WTC11 (cell line): ENCODE measurements around the gene SLC1A3. TPM values are rescaled to one million over a fixed set of nuclear protein-coding genes. Genes with fewer than 3 reads are reported as not detected.

Source experiments
- ATAC-seq: fragments of 200-7000 bp; cut with Tn5 transposase; 2 replicates; pipeline ENCODE4 v1.10.0; 2021; ENCODE audit warnings: mild to moderate bottlenecking, moderate library complexity
- CTCF ChIA-PET: fragments of 300-600 bp; sonication (Branson Sonifier 250); formaldehyde crosslinking; loops from one replicate; lab custom pipeline; 2021; ENCODE audit warnings: antibody characterized with exemption; lab: Charles Lee
- POLR2A ChIA-PET: fragments of 350-600 bp; sonication (Branson Sonifier 250); formaldehyde crosslinking; loops from one replicate; lab custom pipeline; 2021; ENCODE audit warnings: antibody characterized with exemption; lab: Charles Lee
- DNase-seq: peaks from one replicate; pipeline ENCODE4 v3.0.0; 2021; ENCODE audit warnings: low spot score
- H3K27ac Mint-ChIP-seq: 2 replicates; pipeline ENCODE4 v1.8.0; 2021; ENCODE audit warnings: mixed read lengths
- H3K27me3 Mint-ChIP-seq: 2 replicates; pipeline ENCODE4 v1.8.0; 2021; ENCODE audit warnings: low read depth, mild to moderate bottlenecking, moderate library complexity, mixed read lengths
- H3K36me3 Mint-ChIP-seq: 2 replicates; pipeline ENCODE4 v1.8.0; 2021; ENCODE audit warnings: mixed read lengths
- H3K4me1 Mint-ChIP-seq: 2 replicates; pipeline ENCODE4 v1.8.0; 2022; ENCODE audit warnings: mixed read lengths
- H3K4me3 Mint-ChIP-seq: 2 replicates; pipeline ENCODE4 v1.8.0; 2021; ENCODE audit warnings: mild to moderate bottlenecking, moderate library complexity, mixed read lengths
- H3K9me3 Mint-ChIP-seq: 2 replicates; pipeline ENCODE4 v1.8.0; 2021; ENCODE audit warnings: mixed read lengths
- CBFB ChIP-seq: sonication (generic); formaldehyde crosslinking; IDR thresholded peaks from 2 replicates; pipeline ENCODE4 v1.8.1; 2022; ENCODE audit warnings: mild to moderate bottlenecking, low read depth, missing genetic modification reagents
- CTCF ChIP-seq: fragments of 200-600 bp; IDR thresholded peaks from 2 replicates; pipeline ENCODE4 v1.8.0; 2022; ENCODE audit warnings: antibody characterized with exemption
- ESRRA ChIP-seq: sonication (generic); formaldehyde crosslinking; IDR thresholded peaks from 2 replicates; pipeline ENCODE4 v1.8.1; 2022; ENCODE audit warnings: mild to moderate bottlenecking, missing genetic modification reagents, borderline replicate concordance
- FOXJ3 ChIP-seq: sonication (generic); formaldehyde crosslinking; IDR thresholded peaks from 2 replicates; pipeline ENCODE4 v1.9.0; 2021; ENCODE audit warnings: missing genetic modification reagents, mild to moderate bottlenecking, borderline replicate concordance
- GRHL2 ChIP-seq: fragments of 250-450 bp; sonication (Bioruptor Pico); IDR thresholded peaks from 2 replicates; pipeline ENCODE4 v1.8.0; 2022; ENCODE audit warnings: mild to moderate bottlenecking, moderate library complexity; ENCODE audit not compliant: insufficient replicate concordance, severe bottlenecking
- IRF1 ChIP-seq: sonication (generic); formaldehyde crosslinking; IDR thresholded peaks from 2 replicates; pipeline ENCODE4 v1.8.0; 2023; ENCODE audit warnings: missing genetic modification reagents
- MYBL2 ChIP-seq: sonication (generic); formaldehyde crosslinking; IDR thresholded peaks from 2 replicates; pipeline ENCODE4 v1.8.1; 2023; ENCODE audit warnings: mild to moderate bottlenecking, moderate library complexity, missing genetic modification reagents
- PRRX2 ChIP-seq: fragments of 250-450 bp; sonication (Bioruptor Pico); IDR thresholded peaks from 2 replicates; pipeline ENCODE4 v1.8.0; 2021; ENCODE audit warnings: mild to moderate bottlenecking
- TCF7 ChIP-seq: sonication (generic); formaldehyde crosslinking; IDR thresholded peaks from 2 replicates; pipeline ENCODE4 v1.8.0; 2022; ENCODE audit warnings: mild to moderate bottlenecking, low read depth, missing genetic modification reagents, moderate library complexity
- TP53 ChIP-seq: sonication (generic); formaldehyde crosslinking; IDR thresholded peaks from 2 replicates; pipeline ENCODE4 v1.8.1; 2023; ENCODE audit warnings: mild to moderate bottlenecking, missing genetic modification reagents
- ZNF121 ChIP-seq: sonication (generic); formaldehyde crosslinking; IDR thresholded peaks from 2 replicates; pipeline ENCODE4 v1.8.0; 2023; ENCODE audit warnings: missing genetic modification reagents
- ZNF317 ChIP-seq: sonication (generic); formaldehyde crosslinking; IDR thresholded peaks from 2 replicates; pipeline ENCODE4 v1.8.1; 2023; ENCODE audit warnings: low read depth, mild to moderate bottlenecking, moderate library complexity, missing genetic modification reagents, borderline replicate concordance
- ZNF416 ChIP-seq: fragments of 250-450 bp; sonication (Bioruptor Pico); IDR thresholded peaks from 2 replicates; pipeline ENCODE4 v1.9.0; 2021; ENCODE audit warnings: mild to moderate bottlenecking, inconsistent platforms
- ZNF423 ChIP-seq: fragments of 250-450 bp; sonication (Bioruptor Pico); IDR thresholded peaks from 2 replicates; pipeline ENCODE4 v2.1.2; 2022; ENCODE audit warnings: mild to moderate bottlenecking, moderate library complexity
- ZNF671 ChIP-seq: fragments of 250-450 bp; sonication (Bioruptor Pico); IDR thresholded peaks from 2 replicates; pipeline ENCODE4 v1.8.0; 2021; ENCODE audit warnings: mild to moderate bottlenecking
- total RNA-seq: library from RNA; stranded (reverse); gene quantifications from 3 replicates; pipeline ENCODE4 v1.2.3, GENCODE V29; 2021
- TF ChIP-seq, protein P1 (sequence below): sonication (generic); formaldehyde crosslinking; conservative IDR thresholded peaks from 2 replicates; pipeline ENCODE4 v1.8.1; 2023; ENCODE audit warnings: mild to moderate bottlenecking, low read depth, missing genetic modification reagents, moderate library complexity
- TF ChIP-seq, protein P2 (sequence below): sonication (generic); formaldehyde crosslinking; IDR thresholded peaks from 2 replicates; pipeline ENCODE4 v1.8.1; 2023; ENCODE audit warnings: mild to moderate bottlenecking, missing genetic modification reagents
- TF ChIP-seq, protein P3 (sequence below): sonication (generic); formaldehyde crosslinking; IDR thresholded peaks from 2 replicates; pipeline ENCODE4 v1.8.0; 2023; ENCODE audit warnings: missing genetic modification reagents, mild to moderate bottlenecking, borderline replicate concordance

The SLC1A3 gene
- total RNA-seq, 1 experiment from 2014 or later: 77.9 TPM

DNA sequence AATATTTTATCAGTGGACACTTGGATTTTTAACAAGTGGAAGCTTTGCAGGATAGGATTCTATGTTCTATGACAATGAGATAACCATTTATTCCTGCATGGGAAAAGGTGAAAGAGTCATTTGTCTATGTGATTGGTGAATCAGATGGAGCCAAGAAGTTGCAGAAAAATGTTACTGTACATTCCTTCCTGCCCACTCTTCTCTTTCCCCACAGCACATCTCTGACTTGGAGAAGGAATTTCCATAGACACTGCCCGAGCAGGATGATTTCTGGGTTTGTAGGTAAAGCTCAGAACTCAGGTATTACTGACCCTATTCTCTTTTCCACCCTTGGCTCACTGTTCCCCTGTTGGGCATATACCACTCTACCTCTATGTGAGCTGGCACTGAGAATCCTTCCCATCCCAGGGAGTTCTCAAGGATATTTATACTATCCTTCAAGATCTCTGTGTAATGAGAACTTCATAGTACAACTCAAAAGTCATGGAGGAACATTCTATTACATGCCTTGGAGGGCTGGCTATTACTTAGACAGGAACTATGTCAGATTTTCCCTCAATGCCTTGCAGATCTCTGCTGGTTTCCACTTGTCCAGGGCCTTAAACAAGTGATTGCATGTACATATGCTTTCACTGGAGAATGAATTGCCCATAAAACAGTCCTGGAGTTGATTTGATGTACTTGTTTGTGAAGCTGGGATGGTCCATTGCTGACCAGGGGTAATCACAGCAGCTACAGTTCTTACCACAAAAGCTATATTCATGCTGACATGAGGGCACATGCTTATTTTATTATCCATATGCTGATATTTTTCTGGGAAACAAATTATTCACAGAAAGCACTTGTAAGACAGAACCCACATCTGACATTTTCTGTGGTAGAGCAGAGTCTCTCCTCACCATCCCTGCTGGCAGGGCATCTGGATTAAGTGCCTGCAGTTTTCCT lies 24.1 kb downstream of the SLC1A3 start (continued):
- TF ChIP-seq, protein P1, sequence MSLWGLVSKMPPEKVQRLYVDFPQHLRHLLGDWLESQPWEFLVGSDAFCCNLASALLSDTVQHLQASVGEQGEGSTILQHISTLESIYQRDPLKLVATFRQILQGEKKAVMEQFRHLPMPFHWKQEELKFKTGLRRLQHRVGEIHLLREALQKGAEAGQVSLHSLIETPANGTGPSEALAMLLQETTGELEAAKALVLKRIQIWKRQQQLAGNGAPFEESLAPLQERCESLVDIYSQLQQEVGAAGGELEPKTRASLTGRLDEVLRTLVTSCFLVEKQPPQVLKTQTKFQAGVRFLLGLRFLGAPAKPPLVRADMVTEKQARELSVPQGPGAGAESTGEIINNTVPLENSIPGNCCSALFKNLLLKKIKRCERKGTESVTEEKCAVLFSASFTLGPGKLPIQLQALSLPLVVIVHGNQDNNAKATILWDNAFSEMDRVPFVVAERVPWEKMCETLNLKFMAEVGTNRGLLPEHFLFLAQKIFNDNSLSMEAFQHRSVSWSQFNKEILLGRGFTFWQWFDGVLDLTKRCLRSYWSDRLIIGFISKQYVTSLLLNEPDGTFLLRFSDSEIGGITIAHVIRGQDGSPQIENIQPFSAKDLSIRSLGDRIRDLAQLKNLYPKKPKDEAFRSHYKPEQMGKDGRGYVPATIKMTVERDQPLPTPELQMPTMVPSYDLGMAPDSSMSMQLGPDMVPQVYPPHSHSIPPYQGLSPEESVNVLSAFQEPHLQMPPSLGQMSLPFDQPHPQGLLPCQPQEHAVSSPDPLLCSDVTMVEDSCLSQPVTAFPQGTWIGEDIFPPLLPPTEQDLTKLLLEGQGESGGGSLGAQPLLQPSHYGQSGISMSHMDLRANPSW (CRISPR knock-in tag): no peak
- TF ChIP-seq, protein P2, sequence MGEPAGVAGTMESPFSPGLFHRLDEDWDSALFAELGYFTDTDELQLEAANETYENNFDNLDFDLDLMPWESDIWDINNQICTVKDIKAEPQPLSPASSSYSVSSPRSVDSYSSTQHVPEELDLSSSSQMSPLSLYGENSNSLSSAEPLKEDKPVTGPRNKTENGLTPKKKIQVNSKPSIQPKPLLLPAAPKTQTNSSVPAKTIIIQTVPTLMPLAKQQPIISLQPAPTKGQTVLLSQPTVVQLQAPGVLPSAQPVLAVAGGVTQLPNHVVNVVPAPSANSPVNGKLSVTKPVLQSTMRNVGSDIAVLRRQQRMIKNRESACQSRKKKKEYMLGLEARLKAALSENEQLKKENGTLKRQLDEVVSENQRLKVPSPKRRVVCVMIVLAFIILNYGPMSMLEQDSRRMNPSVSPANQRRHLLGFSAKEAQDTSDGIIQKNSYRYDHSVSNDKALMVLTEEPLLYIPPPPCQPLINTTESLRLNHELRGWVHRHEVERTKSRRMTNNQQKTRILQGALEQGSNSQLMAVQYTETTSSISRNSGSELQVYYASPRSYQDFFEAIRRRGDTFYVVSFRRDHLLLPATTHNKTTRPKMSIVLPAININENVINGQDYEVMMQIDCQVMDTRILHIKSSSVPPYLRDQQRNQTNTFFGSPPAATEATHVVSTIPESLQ: no peak
- no peak for TF ChIP-seq ZNF121
- no peak for TF ChIP-seq FOXJ3 (CRISPR knock-in tag)
- TF ChIP-seq ZNF423: no peak
- TF ChIP-seq TP53 (CRISPR knock-in tag): no peak
- TF ChIP-seq TCF7 (CRISPR knock-in tag): no peak
- no peak for TF ChIP-seq ZNF416 (CRISPR knock-in tag)
- TF ChIP-seq MYBL2 (CRISPR knock-in tag): no peak
- TF ChIP-seq GRHL2 (CRISPR knock-in tag): no peak
- TF ChIP-seq CTCF: no peak

GRCh38 chr5:36631154-36631553 lies 24.7 kb downstream of the SLC1A3 start:
- no peak for DNase-seq

GRCh38 chr5:36631620-36632362 lies 25.4 kb downstream of the SLC1A3 start:
- no peak for ATAC-seq
- CTCF ChIA-PET: no interaction called here
- Mint-ChIP-seq H3K27ac (no peak overlapping the region; the same call in 1 of the 2 replicates), H3K36me3 (peaks cover 57% of the 10 kb centered on the region), H3K9me3 (no peaks in the 10 kb centered on the region), H3K4me1 (peaks cover 15% of the 10 kb centered on the region), H3K4me3 (no peak overlapping the region), H3K27me3 (no peaks in the 10 kb centered on the region)
- DNase-seq: no peak
- POLR2A ChIA-PET: no interaction called here
- TF ChIP-seq PRRX2 (CRISPR knock-in tag): no peak
- TF ChIP-seq, protein P3, sequence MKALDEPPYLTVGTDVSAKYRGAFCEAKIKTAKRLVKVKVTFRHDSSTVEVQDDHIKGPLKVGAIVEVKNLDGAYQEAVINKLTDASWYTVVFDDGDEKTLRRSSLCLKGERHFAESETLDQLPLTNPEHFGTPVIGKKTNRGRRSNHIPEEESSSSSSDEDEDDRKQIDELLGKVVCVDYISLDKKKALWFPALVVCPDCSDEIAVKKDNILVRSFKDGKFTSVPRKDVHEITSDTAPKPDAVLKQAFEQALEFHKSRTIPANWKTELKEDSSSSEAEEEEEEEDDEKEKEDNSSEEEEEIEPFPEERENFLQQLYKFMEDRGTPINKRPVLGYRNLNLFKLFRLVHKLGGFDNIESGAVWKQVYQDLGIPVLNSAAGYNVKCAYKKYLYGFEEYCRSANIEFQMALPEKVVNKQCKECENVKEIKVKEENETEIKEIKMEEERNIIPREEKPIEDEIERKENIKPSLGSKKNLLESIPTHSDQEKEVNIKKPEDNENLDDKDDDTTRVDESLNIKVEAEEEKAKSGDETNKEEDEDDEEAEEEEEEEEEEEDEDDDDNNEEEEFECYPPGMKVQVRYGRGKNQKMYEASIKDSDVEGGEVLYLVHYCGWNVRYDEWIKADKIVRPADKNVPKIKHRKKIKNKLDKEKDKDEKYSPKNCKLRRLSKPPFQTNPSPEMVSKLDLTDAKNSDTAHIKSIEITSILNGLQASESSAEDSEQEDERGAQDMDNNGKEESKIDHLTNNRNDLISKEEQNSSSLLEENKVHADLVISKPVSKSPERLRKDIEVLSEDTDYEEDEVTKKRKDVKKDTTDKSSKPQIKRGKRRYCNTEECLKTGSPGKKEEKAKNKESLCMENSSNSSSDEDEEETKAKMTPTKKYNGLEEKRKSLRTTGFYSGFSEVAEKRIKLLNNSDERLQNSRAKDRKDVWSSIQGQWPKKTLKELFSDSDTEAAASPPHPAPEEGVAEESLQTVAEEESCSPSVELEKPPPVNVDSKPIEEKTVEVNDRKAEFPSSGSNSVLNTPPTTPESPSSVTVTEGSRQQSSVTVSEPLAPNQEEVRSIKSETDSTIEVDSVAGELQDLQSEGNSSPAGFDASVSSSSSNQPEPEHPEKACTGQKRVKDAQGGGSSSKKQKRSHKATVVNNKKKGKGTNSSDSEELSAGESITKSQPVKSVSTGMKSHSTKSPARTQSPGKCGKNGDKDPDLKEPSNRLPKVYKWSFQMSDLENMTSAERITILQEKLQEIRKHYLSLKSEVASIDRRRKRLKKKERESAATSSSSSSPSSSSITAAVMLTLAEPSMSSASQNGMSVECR (CRISPR knock-in tag): no peak
- no peak for TF ChIP-seq GRHL2 (CRISPR knock-in tag)
- TF ChIP-seq ZNF317 (CRISPR knock-in tag): no peak
- TF ChIP-seq ESRRA (CRISPR knock-in tag): no peak

More at GRCh38 chr5:36631154-36631553, 24.7 kb downstream of the SLC1A3 start:
- ChIA-PET POLR2A (no interaction called here), CTCF (no interaction called here)
- no peak for ATAC-seq
- no peak overlapping the region for H3K4me3 Mint-ChIP-seq
- TF ChIP-seq ZNF671 (CRISPR knock-in tag): no peak
- TF ChIP-seq GRHL2 (CRISPR knock-in tag): no peak
- TF ChIP-seq CBFB (CRISPR knock-in tag): no peak
- TF ChIP-seq IRF1: no peak
- peaks cover 15% of the 10 kb centered on the region for H3K4me1 Mint-ChIP-seq
- no peaks in the 10 kb centered on the region for H3K9me3 Mint-ChIP-seq
- no peak overlapping the region for H3K27ac Mint-ChIP-seq
- peaks cover 53% of the 10 kb centered on the region for H3K36me3 Mint-ChIP-seq
- no peaks in the 10 kb centered on the region for H3K27me3 Mint-ChIP-seq
